OCI-LY1 (cell line): ENCODE data around the gene MYL9.
A peak's percentile ranks its signal among the peaks of the same experiment; 100 is the strongest.

Experiments
- H2AFZ ChIP-seq: fragments of 200-600 bp; sonication (generic), shearing (Covaris generic); 2 replicates; pipeline ENCODE4 v1.6.0; 2014; ENCODE audit warnings: antibody characterized with exemption, mild to moderate bottlenecking, low read length
- H3F3A ChIP-seq: fragments of 200-600 bp; sonication (generic), shearing (Covaris generic); 2 replicates; pipeline ENCODE4 v1.6.0; 2014; ENCODE audit warnings: mild to moderate bottlenecking, antibody characterized with exemption, low read length, moderate library complexity; ENCODE audit not compliant: insufficient read depth
- H3K27ac ChIP-seq: fragments of 200-600 bp; sonication (generic); 2 replicates; pipeline ENCODE4 v1.5.1; 2014; ENCODE audit warnings: low read length, mixed run types, mild to moderate bottlenecking, low read depth; ENCODE audit not compliant: poor library complexity, severe bottlenecking
- H3K27me3 ChIP-seq: fragments of 200-600 bp; sonication (generic); 2 replicates; pipeline ENCODE4 v1.6.0; 2014; ENCODE audit warnings: antibody characterized with exemption, mild to moderate bottlenecking, low read length, moderate library complexity; ENCODE audit not compliant: insufficient read depth
- H3K36me3 ChIP-seq: fragments of 200-600 bp; sonication (generic); 2 replicates; pipeline ENCODE4 v1.6.1; 2014; ENCODE audit warnings: mild to moderate bottlenecking, antibody characterized with exemption, low read length, moderate library complexity, mixed read lengths; ENCODE audit not compliant: insufficient read depth
- H3K4me1 ChIP-seq: fragments of 200-600 bp; sonication (generic); 2 replicates; pipeline ENCODE4 v1.5.1; 2014; ENCODE audit warnings: mild to moderate bottlenecking, low read length, moderate library complexity; ENCODE audit not compliant: insufficient read depth, severe bottlenecking
- H3K4me2 ChIP-seq: fragments of 200-600 bp; sonication (generic), shearing (Covaris generic); 2 replicates; pipeline ENCODE4 v1.6.1; 2014; ENCODE audit warnings: low read length
- H3K4me3 ChIP-seq: fragments of 200-600 bp; sonication (generic); 2 replicates; pipeline ENCODE4 v1.5.1; 2014; ENCODE audit warnings: low read length, low read depth, mild to moderate bottlenecking, mixed read lengths; ENCODE audit not compliant: poor library complexity, severe bottlenecking
- H3K79me2 ChIP-seq: fragments of 200-600 bp; shearing (Covaris generic); 2 replicates; pipeline ENCODE4 v1.6.1; 2016; ENCODE audit warnings: mixed run types, low read length, mixed read lengths; ENCODE audit not compliant: insufficient read depth
- H3K9ac ChIP-seq: fragments of 200-600 bp; sonication (generic), shearing (Covaris generic); 2 replicates; pipeline ENCODE4 v1.6.1; 2014; ENCODE audit warnings: mild to moderate bottlenecking, low read length, mixed read lengths
- H3K9me2 ChIP-seq: fragments of 200-600 bp; sonication (generic), shearing (Covaris generic); 2 replicates; pipeline ENCODE4 v1.6.1; 2014; ENCODE audit warnings: low read depth, mild to moderate bottlenecking, low read length, mixed read lengths
- H3K9me3 ChIP-seq: fragments of 200-600 bp; shearing (Covaris generic); 2 replicates; pipeline ENCODE4 v1.6.1; 2014; ENCODE audit warnings: low read length, mixed read lengths
- H4K20me1 ChIP-seq: fragments of 200-600 bp; sonication (generic), shearing (Covaris generic); 2 replicates; pipeline ENCODE4 v1.6.0; 2016; ENCODE audit warnings: mild to moderate bottlenecking, low read length; ENCODE audit not compliant: insufficient read depth
- EZH2 ChIP-seq: fragments of 200-600 bp; sonication (generic), shearing (Covaris generic); IDR thresholded peaks from 2 replicates; pipeline ENCODE4 v1.8.0; 2017; ENCODE audit warnings: borderline replicate concordance, mixed run types, mild to moderate bottlenecking, antibody characterized with exemption, low read length, moderate library complexity, mixed read lengths
- TF ChIP-seq, protein P1 (sequence below): fragments of 200-600 bp; sonication (generic), shearing (Covaris generic); IDR thresholded peaks from 2 replicates; pipeline ENCODE4 v1.5.1; 2017; ENCODE audit warnings: mild to moderate bottlenecking, antibody characterized with exemption, low read length, moderate library complexity, mixed read lengths

MYL9 gene

DNA sequence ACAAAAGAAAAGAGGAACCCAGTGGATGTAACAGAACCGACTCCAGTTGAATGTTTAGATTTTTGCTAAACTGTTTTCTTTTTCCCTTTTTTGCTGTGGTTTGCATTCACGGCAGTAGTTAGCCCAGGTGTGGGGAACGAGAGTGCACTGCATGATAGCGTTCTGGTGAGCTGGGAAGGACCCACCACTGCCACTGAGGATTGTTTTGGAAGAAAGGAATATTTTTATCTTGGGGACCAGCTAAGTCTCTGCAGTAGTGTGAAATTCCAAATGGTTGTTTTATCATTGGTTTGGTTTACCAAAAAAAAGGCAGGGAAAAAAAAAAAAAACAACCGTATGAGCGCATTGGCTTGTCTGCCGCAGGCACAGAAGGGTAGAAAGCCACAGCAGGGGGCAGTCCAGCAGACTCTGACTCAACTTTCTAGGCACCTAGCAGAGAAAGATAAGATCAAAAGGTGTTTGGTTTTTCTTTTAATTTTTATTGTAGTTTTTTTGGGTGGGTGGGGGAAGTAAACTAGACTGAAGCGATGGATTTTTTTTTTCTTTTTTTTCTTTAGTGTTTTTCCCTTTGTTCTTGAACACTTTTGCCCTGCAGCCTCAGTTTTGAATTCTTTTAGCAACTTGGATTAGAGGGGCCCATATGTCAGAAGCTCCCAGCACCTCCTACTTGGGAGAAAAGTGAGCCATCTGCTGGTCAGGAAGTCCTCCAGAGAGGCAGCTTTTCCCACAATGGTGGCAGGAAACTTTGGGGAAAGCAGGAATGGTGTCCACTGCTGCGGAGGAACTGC lies 50.7 kb downstream of the MYL9 start:
- H4K20me1 ChIP-seq: no peaks in the 10 kb centered on the region
- H3F3A ChIP-seq: 0 out of 2 replicates have a peak, but pooled peaks cover 4% of the 10 kb centered on the region

GRCh38 chr20:36593347-36593929 lies 52.1 kb downstream of the MYL9 start:
- no peaks in the 10 kb centered on the region for H3K9me3 ChIP-seq

More for the DNA sequence above, 50.7 kb downstream of the MYL9 start:
- Histone ChIP-seq H3K4me3 (no peak overlapping the region), H2AFZ (no peak overlapping the region), H3K4me1 (peaks cover 43% of the 10 kb centered on the region), H3K27me3 (no peaks in the 10 kb centered on the region), H3K79me2 (no peaks in the 10 kb centered on the region), H3K9me2 (no peaks in the 10 kb centered on the region), H3K36me3 (peaks cover 31% of the 10 kb centered on the region; the same call in 1 of the 2 replicates), H3K9ac (no peak overlapping the region), H3K27ac (peak overlapping the region; percentile 38), H3K9me3 (no peaks in the 10 kb centered on the region), H3K4me2 (no peak overlapping the region)
- TF ChIP-seq EZH2: no peak
- TF ChIP-seq, protein P1, sequence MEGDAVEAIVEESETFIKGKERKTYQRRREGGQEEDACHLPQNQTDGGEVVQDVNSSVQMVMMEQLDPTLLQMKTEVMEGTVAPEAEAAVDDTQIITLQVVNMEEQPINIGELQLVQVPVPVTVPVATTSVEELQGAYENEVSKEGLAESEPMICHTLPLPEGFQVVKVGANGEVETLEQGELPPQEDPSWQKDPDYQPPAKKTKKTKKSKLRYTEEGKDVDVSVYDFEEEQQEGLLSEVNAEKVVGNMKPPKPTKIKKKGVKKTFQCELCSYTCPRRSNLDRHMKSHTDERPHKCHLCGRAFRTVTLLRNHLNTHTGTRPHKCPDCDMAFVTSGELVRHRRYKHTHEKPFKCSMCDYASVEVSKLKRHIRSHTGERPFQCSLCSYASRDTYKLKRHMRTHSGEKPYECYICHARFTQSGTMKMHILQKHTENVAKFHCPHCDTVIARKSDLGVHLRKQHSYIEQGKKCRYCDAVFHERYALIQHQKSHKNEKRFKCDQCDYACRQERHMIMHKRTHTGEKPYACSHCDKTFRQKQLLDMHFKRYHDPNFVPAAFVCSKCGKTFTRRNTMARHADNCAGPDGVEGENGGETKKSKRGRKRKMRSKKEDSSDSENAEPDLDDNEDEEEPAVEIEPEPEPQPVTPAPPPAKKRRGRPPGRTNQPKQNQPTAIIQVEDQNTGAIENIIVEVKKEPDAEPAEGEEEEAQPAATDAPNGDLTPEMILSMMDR: peak; percentile 26; the same call in 1 of the 2 replicates

DNA sequence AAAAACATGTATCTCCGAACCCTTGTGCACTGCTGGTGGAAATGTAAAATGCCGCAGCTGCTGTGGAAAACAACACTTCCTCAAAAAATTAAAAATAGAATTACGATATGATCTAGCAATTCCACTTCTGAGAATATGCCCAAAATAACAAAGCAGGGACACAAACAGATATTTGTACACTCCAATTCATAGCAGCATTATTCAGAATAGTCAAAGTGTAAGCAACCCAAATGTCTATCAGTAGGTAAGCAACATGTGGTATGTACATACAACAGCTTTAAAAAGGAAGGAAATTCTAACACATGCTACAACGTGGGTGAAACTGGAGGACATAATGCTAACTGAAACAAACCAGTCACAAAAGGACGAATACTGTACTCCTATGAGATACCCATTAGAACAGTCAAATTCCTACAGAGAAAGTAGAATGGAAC lies 58.6 kb downstream of the MYL9 start:
- Histone ChIP-seq H3K79me2 (no peaks in the 10 kb centered on the region), H3F3A (no peaks in the 10 kb centered on the region), H3K36me3 (no peaks in the 10 kb centered on the region; the same call in 1 of the 2 replicates), H3K9me2 (no peaks in the 10 kb centered on the region), H3K27me3 (no peaks in the 10 kb centered on the region), H3K27ac (peak overlapping the region; percentile 65), H2AFZ (no peak overlapping the region), H3K4me3 (no peak overlapping the region), H3K4me2 (no peak overlapping the region), H4K20me1 (no peaks in the 10 kb centered on the region), H3K9me3 (no peaks in the 10 kb centered on the region), H3K4me1 (peaks cover 31% of the 10 kb centered on the region), H3K9ac (no peak overlapping the region)
- no peak for TF ChIP-seq EZH2
- TF ChIP-seq, protein P1: no peak

More at GRCh38 chr20:36593347-36593929, 52.1 kb downstream of the MYL9 start:
- no peak overlapping the region for H2AFZ ChIP-seq
- H3K9me2 ChIP-seq: no peaks in the 10 kb centered on the region
- no peaks in the 10 kb centered on the region for H4K20me1 ChIP-seq
- peaks cover 43% of the 10 kb centered on the region for H3K4me1 ChIP-seq
- H3K9ac ChIP-seq: peak overlapping the region; percentile 30; the same call in 1 of the 2 replicates
- no peaks in the 10 kb centered on the region for H3K27me3 ChIP-seq
- H3K4me3 ChIP-seq: no peak overlapping the region
- H3F3A ChIP-seq: 0 out of 2 replicates have a peak, but pooled peaks cover 4% of the 10 kb centered on the region
- no peak for TF ChIP-seq EZH2
- TF ChIP-seq, protein P1: no peak
- H3K4me2 ChIP-seq: peak overlapping the region; percentile 22; the same call in 1 of the 2 replicates
- H3K36me3 ChIP-seq: peaks cover 29% of the 10 kb centered on the region; the same call in 1 of the 2 replicates
- no peaks in the 10 kb centered on the region for H3K79me2 ChIP-seq
- H3K27ac ChIP-seq: peak overlapping the region; percentile 84
